GM03348 (cell line): Measurements from ENCODE around the gene CELSR1.

Source experiments
- DNase-seq: peaks from one replicate; pipeline ENCODE4 v3.0.0; 2012; ENCODE audit warnings: low spot score

The CELSR1 gene

DNA sequence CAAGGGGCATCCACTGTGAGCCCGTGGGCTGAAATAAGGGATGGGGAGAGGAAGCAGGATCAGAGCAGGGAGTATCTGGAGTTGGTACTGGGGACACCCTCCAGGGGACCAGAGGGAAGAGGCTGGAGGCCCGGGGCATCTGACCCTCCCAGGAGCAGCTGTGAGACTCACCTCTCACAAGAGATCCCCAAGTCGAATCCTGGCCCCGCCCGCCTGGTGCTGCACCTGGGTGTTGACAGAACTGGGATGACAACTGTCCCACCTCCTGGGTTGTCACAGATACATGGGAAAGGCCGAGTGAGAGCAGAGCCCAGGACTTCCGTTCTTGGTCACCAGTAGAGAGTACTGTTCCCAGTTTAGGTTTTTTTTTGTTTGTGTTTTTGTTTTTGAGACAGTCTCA, 78.9 kb downstream of the CELSR1 start:
- no peak for DNase-seq

DNA sequence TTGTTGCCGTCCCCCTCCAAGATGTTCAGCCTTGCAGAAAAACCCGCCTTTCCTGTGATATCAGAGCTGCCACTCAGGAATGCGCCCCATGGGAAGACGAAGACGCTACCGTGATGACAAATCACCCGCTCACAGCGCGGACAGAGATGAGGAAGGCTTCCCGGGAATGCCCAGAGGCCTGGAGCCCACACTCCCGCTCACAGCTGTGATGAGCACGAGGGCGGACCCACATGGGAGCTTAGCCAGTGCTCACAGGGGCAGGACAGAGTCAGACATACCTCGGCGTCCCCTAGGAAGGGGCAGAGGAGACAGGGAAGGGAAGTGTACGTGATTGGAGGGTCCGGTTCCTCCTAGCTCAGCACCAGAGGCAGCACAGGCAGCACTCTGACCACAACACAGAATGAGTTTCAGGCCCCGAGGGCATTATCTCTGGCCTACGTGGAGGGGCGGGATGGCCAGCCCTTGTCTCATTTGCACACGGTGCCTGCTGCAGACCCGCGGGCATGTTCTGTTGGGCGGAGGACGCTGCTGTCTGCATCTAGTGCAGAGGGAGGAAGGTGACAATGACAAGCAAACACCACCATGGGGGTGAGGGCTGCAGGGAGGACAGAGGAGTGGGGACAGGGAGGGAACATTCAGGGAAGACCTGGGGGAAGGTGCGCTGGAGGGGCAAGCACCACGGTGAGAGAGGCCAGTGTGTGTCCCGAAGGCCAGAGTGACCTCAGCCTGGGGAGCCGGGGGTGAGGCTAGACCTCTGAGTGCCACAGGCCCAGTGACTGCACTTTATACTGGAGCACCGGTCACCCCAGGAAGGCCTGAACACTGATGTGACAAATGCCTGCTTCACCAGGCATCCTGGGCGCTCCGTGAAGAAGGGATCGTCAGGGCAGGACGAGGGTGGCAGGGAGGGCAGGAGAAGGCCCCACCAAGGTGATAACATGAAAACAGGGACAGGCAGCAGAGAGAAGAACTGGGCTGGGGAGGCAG, 79.6 kb downstream of the CELSR1 start:
- DNase-seq, result peak; percentile 72

DNA sequence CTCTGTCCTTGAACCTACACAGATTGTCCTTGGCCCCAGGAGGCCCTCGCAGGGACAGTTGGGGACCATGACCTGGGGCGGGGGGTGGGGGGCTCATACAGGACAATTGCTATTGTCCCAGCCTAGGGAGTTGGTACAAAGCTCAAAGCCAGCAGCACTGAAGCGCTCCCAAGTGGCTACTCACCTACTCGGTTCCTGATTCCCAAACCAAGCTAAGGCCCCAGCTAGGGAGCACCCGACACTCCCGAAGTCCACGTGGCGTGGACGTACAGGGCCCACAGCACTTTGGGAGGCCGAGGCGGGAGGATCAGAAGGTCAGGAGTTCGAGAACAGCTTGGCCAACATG, 80.6 kb downstream of the CELSR1 start:
- DNase-seq, result no peak

DNA sequence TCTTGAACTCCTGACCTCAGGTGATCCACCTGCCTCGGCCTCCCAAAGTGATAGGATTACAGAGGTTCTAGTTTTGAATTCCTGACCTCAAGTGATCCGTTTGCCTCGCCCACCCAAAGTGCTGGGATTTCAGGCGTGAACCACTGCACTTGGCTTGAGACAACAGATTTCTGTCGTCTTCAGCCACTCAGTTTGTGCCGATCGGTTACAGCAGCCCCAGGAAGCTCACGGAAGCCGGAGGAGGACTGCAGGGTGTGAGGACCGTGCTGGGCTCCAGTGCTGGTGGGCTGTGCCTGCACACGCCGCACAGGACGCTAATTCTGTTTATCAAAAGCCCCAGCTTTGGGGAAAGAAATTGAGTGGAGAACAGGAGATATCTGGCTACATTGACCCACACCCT, 82.0 kb downstream of the CELSR1 start:
- DNase-seq, result no peak

DNA sequence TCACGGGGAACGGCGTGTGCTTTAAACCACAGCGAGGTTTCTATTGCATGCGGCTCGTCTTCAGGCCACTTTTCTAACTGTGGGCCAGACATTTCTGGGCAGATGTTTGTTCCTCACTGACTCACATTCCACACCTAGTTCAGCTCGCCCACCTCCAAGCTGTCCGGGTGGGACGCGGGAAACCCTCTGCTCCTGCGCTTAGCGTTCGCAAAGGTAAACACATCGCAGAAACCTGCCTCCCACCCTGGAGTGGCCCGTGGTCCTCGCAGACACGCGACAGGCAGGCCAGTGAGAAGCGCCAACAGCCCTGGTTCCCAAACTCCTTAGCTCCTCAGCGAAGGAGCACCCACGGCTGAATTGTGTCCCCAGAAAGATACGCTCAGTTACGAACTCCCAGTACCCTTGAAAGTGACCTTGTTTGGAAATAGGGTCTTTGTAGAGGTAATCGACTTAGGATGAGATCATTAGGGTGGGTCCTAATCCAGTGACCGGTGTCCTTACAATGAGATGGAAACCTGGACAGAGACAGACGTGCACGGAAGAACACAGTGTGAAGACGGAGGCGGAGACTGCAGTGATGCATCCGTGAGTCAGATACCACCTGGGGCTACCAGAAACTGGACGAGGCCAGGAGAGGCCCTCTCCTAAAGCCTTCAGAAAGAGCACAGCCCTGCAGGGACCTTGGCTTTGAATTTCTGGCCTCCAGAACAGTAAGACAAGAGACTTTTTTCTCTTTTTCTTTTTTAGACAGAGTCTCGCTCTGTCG, 82.7 kb downstream of the CELSR1 start:
- DNase-seq, result no peak

DNA sequence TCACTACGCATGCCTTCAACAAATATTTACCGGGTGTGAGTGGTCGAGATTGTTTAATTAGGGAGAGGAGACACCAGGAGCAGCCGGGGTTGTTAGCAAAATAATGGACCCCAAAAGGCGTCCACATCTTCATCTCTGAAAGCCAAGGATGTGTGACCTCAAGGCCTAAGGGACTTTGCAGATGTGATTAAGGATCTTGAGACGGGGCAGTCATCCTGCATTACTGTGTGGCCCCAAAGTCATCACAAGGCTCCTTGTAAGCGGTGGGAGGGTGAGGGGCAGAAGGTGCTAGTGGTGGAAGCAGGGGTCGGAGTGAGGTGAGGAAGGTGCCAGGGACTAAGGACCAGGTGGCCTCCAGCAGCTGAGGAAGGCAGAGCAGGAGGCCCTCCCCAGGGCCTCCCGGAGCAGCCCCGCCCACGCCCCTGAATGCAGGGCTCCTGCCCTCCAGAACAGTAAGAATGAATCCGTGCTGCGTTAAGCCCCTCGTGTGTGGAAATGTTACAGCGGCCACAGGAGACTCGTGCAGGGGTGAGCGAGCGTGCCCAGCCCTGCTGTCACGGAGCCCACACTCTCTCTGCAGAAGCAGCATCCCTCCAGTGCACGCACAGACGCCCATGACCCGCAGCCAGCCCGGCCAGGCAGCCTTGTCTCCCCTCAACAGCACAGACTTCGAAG, 83.5 kb downstream of the CELSR1 start:
- no peak for DNase-seq

DNA sequence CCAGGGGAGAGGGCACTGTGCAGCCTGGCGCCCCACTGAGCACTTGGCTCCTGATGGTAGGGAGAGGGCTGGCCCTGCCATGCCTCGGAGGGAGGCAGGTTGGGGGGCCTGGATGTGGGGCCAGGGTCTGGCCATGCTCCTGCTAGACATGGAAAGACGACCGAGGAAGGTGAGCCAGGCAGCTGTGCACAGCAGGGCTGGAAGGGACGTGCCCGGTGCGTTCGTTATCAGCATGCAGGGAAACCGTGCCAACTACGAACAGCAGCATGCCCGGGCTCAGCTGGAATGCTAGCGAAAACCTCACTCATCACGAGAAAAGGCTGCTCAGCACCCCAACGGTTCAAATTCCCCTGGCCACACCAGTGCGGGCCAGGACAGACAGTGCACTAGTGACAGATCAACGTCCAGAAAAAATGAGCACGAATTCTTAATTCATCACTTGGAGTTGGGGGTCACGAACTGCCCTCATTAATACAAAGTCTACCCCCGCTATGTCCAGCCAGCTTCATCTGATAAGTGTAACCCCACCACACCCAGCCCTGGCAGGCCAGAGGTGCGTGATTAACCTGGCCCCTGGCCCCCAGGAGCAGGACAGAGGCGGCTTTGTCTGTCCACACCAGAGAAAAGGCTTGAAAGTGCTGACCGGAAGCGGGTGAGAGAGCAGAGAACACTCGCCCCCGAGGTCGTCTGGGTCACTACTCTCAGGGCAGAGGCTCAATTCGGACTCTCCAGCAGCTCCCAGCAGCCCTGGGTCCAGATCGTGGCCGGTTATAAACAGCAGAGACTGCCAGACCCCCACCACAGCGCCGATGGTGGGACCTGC, 84.2 kb downstream of the CELSR1 start:
- no peak for DNase-seq

DNA sequence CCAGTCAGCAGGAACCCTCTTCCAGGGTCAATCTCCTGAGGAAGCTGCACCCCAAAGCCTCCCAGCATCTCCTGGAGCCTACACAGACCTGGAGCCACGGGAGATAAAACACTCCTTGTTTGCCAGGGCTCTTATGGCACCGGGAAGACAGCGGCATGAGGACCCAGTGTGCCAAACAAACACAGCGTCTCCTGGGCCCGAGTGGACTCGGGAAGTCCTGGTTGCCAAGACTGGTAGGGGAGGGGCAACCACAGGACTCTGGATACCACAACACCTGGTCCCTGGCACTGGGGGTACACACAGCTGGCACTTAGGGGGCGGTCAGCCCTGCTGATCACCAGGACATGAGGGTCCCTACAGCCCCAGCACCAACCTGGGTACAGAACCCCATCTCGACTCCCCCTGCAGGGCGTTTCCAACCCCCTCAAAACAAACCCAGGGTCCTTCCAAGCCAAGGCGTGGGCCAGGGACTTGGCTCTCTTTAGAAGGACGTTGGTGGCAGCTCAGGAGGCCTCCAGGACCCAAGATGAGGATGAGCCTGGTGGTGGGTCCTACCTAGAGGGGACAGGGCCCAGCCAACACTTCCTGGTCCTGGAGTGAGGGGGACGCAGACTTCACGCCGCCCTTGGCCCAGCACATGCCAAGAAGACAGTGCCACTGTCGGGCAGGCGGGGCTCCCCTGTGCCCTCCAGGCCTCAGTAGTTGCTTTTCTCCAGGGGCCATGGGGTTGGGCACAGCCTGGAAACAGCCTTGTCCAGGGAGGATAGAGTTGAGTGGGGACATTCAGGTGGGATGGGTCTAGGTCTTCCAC, 85.0 kb downstream of the CELSR1 start:
- no peak for DNase-seq

DNA sequence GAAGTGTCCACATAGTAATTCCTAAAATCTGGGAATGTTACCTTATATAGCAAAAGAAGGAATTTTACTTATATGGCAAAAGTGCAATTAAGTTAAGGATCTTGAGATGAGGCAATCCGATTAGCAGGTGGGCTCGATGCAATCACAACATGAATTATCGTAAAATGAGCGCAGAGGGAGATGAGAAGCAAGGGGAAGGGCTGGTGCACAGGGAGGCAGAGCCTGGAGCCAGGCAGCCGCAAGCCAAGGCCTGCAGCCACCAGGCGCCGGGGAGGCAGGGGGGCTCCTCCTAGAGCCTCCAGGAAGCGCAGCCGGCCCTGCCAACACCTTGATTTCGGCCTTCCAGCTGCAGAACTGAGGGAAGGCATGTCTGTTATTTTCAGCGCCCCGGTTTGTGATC, 85.7 kb downstream of the CELSR1 start:
- no peak for DNase-seq

DNA sequence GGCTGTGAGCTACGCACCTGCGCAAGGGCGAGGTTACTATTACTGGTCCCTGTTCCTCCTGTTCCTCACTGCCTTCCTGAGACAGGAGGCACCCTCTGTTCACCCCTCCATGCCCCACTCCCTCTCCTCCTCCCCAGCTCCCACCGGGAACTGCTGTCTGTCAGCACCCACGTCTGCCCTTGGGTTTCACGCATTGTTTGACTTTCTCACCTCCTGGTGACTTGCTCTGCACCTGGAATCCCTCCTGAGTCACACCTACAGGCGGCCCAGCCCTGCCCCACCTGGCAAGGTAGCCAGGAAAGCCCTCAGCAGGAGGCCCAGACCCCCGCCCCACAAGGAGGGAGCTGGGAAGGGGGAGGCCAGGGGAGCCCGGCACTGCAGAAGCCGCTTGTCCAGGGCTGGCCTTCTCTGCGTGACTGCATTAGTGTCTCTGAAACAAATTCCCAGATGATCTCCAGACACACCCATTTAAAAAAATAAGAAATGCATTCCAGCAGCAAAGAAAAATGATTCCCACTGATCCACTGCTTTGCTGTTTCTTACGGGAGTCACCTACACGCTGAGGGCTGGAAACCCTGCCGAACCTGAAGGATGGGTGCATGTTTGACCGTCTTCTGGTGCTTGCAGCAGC, 86.4 kb downstream of the CELSR1 start:
- DNase-seq, result no peak

DNA sequence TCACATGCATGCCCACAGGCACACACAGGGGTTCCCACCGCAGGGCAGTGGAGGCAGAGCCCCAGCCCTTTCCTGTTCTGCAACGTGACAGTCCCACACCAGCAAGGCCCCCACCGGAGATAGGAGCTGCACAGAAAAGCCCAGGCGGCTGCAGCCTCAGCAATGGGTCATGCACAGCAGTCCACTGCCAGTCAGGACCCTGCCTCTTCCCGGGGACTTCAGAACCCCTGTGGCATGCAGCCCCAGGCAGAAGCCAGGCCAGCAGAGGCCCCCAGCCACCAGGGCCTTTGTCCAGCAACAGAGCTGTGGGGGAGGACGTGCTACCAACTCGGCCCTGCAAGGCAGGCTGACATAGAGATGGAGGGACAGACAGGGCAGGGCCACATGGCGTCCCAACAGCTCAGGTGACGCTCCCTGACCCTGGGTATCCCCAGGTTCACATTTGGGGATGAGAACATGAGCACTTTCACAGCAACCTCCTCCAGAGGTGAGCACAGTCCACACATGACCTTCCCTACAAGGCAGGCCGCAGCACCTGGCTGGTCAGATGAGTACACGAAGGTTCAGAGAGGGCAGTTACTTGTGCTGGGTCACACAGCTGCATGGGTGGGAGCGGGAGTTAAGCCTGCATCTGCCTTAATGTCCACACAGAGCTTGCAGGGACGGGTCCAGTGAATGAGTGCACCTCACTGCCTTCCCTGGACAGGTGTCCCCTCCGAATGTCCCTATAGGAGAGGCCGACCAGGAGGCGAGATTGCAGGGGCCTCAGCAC, 87.3 kb downstream of the CELSR1 start:
- no peak for DNase-seq

DNA sequence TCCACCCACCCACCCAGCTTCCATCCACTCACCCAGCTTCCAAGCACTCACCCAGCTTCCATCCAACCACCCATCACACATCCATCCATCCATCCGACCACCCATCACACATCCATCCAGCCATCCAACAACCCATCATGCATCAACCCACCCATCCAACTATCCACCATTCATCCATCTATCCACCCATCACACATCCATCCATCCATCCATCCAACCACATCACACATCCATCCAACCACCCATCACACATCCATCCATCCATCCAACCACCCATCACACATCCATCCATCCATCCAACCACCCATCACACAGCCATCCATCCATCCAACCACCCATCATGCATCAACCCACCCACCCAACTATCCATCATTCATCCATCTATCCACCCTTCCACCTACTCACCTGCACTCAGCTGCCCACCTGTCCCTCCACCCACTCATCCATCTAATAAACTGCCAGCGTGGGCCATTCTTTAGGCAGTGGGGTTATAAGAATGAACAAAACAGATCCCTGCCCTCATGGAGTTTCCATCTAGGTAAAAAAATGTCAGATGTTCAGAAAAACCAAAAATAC, 88.2 kb downstream of the CELSR1 start:
- no peak for DNase-seq

DNA sequence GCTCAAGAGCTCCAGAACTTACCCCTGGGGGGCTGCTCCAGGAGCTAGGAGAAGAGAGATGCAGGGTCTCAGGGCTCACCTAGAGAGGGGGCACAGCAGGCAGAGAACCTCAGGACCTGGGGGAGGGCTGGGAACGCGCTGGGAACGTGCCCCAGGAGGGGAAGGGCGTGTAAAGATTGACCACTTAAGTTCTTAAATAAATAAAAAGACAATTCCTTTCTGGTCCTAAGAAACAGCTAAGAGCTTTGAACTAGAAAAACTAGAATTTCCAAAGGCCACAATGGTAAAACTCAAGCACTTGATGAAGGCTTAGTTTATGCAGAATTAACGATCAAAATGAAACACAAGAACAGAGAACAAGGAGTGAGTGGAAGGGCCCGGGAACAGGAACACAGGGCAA, 89.1 kb downstream of the CELSR1 start:
- no peak for DNase-seq

DNA sequence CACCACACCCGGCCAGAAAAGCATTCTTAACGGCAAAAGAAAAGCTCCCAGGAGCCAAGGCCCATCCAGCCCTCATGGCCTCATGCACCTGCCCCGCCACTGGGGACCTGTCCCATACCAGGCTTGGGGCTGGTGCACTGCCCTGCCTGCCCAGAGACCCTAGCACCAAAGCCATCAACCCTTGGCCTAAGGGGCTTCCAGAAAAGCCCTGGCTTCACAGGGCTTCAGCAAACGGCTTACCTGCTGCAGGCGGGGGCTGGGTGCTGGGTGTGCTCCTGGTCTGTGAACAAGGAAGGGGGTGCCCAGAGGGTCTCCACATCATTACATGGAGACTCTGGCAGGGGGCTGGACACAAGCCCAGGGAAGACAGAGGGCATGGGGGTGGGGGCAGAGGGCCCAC, 89.5 kb downstream of the CELSR1 start:
- no peak for DNase-seq

DNA sequence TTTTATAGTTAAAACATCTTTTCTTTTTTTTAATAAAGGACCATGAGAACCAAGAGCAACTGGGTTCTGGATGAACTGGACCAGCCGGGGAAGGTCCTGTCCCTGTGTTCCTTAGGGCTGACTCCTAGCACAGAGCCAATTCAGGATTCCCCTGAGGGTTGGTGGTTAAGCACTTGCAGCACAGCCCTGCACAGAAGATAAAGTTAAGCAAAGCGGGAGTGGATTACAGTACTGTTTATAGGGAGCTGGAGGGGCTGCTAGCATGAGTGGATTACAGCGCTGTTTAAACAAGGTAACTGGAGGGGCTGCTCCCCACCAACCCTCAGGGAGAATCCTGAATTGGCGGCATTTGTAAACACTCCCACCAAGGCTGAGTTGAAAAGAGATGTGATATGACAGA, 90.6 kb downstream of the CELSR1 start:
- no peak for DNase-seq

DNA sequence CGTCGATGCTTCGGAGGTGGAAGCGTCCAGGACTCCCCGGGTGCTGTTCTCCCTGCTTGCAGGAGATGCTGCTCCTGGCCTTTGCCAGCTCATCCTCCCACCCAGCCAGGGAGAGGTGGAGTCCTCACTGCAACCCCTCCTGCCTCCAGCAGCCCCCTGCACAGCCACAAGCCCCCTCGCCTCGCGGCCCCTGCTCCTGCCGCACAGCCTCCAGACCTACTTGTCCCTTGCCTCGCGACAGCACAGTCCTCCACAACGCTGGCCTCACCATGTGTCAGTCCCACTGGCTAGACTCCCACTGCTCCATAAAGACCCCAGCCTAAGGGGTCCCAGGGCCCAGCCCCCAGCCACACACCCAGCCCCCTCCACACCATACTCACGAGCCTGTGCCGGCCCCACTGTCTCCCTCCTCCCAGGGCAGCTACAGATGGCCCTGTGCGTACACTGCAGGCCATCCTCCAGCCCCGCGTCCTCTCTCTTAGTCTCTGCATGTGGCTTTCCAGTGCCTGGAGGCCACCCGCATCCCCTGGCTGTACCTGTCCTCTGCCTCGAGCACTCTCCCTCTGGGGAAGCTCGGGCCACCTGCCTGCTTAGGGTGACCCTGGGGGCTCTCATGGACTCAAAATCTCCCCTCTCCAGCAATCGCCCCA, 91.5 kb downstream of the CELSR1 start:
- DNase-seq, result no peak

DNA sequence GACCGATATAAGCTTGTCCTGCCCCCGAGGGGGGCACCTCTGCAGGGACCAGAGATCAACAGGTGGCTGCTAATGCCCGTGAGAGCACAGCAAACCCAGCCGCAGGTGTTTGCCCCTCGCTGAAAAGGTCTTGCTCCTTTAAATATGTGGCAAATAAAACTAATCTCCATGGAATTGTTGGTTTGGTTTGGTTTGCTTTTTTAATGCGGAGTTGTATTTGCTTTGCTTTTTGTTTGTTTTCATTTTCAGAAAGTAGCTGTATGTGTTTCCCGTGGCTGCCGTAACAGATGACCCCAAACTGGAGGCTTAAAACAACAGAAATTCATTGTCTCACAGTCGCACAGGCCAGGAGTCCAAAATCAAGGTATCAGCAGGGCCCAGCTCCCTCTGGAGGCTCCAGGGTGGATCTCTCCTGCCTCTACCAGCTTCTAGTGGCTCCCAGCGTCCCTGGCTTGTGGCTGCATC, 93.0 kb downstream of the CELSR1 start:
- DNase-seq, result no peak

DNA sequence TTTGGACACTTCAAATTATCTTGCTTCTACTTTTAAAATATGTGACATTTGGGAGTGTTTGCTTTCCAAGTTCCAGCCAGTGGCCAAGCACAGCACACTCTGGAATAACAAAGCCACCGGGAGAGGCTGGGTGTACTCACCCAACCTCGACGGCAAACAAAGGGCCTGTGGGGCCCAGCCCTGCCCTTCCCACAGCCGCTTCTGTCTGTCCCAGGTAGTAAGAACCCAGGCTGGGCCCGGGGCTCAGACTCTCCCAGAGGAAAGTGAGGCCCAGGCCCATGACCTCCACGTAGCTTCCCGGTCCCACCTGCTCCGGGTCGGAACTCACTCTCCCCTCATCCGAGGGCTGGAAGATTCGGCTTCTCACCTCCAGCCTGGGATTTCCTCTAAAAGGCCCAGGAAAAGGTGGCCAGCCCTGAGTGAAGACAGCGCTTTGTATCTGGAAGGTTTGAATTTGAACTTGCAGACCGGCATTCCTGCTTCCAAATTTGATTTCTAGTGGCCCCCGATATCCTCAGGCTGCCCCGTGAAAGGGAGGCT, 93.5 kb downstream of the CELSR1 start:
- no peak for DNase-seq
